ENCODE measurements around the gene DCAF4.
"Not testable (repeated sequence)": the region's sequence is repeated elsewhere in the genome, so short reads cannot be mapped to it uniquely, and the experiment has no call there.

The DCAF4 gene

GRCh38 chr14:72975770-72976169 lies 49.5 kb downstream of the DCAF4 start:
- DNase-seq = no peak

- no peak for DNase-seq
These were observed 52.6 kb downstream of the DCAF4 start for GRCh38 chr14:72978856-72979255.

- no peak for DNase-seq
These were observed 54.6 kb downstream of the DCAF4 start for GRCh38 chr14:72980863-72981262.

GRCh38 chr14:72982146-72982708 lies 56.0 kb downstream of the DCAF4 start:
- no peak for DNase-seq

- DNase-seq = no peak
These were observed 60.0 kb downstream of the DCAF4 start for GRCh38 chr14:72986214-72986613.

DNA sequence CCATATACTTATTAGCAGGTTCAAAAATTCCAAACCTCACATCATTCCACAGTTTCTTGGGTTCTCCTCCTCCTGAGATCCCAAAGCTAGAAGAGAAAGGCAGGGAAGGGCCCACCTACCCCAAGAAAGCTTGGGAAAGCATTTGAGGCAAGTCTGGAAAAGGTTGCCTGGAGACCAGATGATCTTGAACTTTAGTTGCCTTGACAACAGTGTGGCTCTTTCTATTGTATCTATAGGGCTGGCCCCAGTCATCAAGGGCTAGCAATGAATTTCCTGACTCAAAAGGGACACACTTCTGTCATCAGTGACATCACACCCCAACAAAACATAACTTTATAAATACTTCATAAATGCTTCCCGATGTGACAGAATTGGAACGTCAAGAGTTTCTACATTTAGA lies 60.6 kb downstream of the DCAF4 start:
- DNase-seq = no peak

DNA sequence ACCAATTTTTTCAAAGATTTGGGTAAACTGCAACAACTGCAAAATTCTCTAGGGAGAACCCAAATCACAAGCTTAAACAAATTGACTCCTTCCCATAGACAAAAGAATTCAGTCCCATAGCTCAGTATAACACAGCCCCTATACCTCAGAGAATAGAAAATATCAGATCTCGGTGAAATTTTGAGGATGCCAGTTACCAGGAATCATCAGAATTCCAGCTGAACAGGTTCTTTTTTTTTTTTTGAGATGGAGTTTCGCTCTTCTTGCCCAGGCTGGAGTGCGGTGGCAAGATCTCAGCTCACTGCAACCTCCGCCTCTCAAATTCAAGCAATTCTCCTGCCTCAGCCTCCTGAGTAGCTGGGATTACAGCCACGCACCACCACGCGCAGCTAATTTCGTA lies 63.9 kb downstream of the DCAF4 start:
- no peak for DNase-seq

DNA sequence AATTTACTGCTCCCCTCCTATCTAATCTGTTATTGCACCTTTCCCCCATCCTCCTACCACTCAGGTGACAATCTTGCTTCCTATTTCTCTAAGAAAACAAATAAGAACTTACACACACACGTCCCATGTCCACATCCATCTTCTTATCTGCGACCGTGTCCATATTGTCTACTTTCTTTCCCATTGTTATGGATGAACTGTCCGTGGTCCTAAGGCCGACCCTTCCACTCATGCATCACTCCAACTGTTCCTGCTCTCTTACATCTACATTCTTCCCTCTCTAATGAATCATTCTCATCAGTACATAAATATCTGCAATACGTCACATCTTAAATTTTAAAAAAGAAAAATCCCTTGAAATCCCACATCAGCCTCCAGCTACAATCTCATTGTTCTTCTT lies 70.7 kb downstream of the DCAF4 start:
- no peak for DNase-seq

GRCh38 chr14:72998252-72998903 lies 72.1 kb downstream of the DCAF4 start:
- no peak for DNase-seq

DNA sequence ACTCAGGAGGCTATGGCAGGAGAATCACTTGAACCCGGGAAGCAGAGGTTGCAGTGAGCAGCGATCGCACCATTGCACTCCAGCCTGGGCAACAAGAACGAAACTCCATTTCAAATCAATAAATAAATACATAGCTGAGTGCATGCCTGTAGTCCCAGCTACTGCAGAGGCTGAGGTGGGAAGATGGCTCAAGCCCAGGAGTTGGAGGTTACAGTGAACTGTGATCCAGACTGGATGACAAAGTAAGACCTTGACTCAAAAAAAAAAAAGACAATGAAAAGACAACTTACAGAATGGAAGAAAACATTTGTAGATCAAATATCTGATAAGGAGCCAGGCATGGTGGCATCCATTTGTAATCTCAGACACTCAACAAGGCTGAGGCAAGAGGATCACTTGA lies 73.1 kb downstream of the DCAF4 start:
- DNase-seq = no peak

DNA sequence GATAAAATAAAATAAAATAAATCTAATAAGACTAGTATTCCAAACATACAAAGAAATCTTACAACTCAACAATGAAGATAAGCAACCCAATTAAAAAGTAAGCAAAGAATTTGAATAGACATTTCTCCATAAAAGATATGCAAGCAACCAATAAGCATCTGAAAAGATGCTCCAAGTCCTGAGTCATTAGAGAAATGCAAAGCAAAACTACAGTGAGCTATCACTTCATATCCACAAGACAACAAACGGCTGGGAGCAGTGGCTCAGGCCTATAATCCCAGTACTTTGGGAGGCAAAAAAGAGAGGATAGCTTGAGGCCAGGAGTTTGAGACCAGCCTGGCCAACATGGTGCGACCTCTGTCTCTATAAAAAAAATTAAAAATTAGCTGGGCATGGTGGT lies 73.8 kb downstream of the DCAF4 start:
- no peak for DNase-seq

GRCh38 chr14:73003681-73004080 lies 77.4 kb downstream of the DCAF4 start:
- no peak for DNase-seq

DNA sequence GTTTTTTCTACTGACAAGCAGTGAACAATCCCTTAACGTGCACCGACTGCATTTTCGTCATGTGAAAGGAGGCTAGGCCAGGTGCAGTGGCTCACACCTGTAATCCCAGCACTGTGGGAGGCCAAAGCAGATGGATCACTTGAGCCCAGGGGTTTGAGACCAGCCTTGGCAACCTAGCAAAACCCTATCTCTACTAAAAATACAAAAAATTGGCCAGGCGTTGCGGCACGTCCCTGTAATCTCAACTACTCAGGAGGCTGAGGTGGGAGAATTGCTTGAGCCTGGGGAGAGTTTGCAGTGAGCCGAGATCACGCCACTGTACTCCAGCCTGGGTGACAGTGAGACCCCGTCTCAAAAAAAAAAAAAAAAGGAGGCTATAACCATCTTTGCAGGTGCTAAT lies 78.4 kb downstream of the DCAF4 start:
- DNase-seq = not testable (repeated sequence)

DNA sequence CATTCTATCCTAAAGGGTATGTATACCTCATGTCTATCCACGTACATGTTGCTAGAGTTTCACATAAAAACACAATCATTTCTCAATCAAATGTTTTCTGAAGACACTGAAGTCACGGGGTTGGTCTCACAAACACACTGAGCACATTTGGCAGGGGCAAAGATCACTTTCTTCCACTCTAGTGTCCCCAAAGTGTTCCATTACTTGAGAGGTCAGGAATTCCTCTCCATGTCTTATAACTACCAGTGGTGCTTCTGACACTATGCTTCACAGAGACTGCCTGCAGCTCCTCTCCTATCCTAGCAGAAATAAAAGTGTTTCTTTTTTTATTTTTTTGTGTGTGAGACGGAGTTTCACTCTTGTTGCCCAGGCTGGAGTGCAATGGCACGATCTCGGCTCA lies 81.6 kb downstream of the DCAF4 start:
- no peak for DNase-seq

DNA sequence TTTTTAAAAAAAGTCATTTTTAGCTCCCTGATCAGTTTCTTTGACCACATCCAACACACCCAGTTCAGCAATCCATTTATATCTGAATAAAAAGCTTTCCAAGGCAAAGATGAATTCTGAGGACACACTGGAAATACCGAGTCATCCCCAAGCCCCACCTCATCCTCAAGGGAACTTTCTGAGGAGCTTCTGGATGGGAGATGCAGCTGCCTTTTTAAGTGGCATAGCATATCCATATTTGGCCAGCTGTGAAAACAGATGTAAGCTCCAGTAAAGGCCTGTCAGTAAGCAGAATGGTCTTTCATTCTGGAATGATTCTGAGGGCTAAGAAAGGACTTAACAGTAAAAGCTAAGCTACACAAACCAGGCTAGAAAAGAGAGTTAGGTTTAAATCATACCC lies 82.2 kb downstream of the DCAF4 start:
- DNase-seq = no peak
